SU-DHL-6 (cell line): ENCODE results near the gene PRR23E.

Experiments used
- H2AFZ ChIP-seq: fragments of 200-600 bp; sonication (generic); 2 replicates; pipeline ENCODE4 v1.6.1; 2014; ENCODE audit warnings: low read depth, mild to moderate bottlenecking, moderate library complexity, mixed read lengths, antibody characterized with exemption, low read length; ENCODE audit not compliant: severe bottlenecking
- H3F3A ChIP-seq: fragments of 200-600 bp; shearing (Covaris generic); 2 replicates; pipeline ENCODE4 v1.6.0; 2016; ENCODE audit warnings: antibody characterized with exemption, mild to moderate bottlenecking; ENCODE audit not compliant: insufficient read depth
- H3K27ac ChIP-seq: fragments of 200-600 bp; sonication (generic); 2 replicates; pipeline ENCODE4 v1.5.1; 2016; ENCODE audit warnings: low read depth, mild to moderate bottlenecking, low read length, moderate library complexity, mixed read lengths
- H3K27me3 ChIP-seq: fragments of 200-600 bp; sonication (generic), shearing (Covaris generic); 2 replicates; pipeline ENCODE4 v1.6.0; 2014; ENCODE audit warnings: mild to moderate bottlenecking, low read length
- H3K36me3 ChIP-seq: fragments of 200-600 bp; sonication (generic); 2 replicates; pipeline ENCODE4 v1.6.1; 2014; ENCODE audit warnings: mild to moderate bottlenecking, low read length, mixed read lengths
- H3K4me2 ChIP-seq: fragments of 300-600, 200-600 bp; shearing (Covaris generic), sonication (generic); 2 replicates; pipeline ENCODE4 v1.6.0; 2014; ENCODE audit warnings: low read length, low read depth, mild to moderate bottlenecking; ENCODE audit not compliant: poor library complexity, severe bottlenecking
- H3K4me3 ChIP-seq: fragments of 200-600 bp; sonication (generic); 2 replicates; pipeline ENCODE4 v1.5.1; 2014; ENCODE audit warnings: antibody characterized with exemption, low read length, mild to moderate bottlenecking, mixed read lengths; ENCODE audit not compliant: insufficient read depth, poor library complexity, severe bottlenecking
- H3K79me2 ChIP-seq: fragments of 200-600 bp; sonication (generic); 2 replicates; pipeline ENCODE4 v1.6.1; 2014; ENCODE audit warnings: mild to moderate bottlenecking, low read length, moderate library complexity; ENCODE audit not compliant: insufficient read depth
- H3K9ac ChIP-seq: fragments of 200-600 bp; sonication (generic); 2 replicates; pipeline ENCODE4 v1.7.0; 2014; ENCODE audit warnings: mild to moderate bottlenecking, low read length
- H3K9me2 ChIP-seq: fragments of 200-600 bp; sonication (generic); replicated peaks from 2 replicates; pipeline ENCODE4 v1.6.1; 2014; ENCODE audit warnings: low read length; ENCODE audit not compliant: insufficient read depth
- H3K9me3 ChIP-seq: fragments of 200-600 bp; sonication (generic); 2 replicates; pipeline ENCODE4 v1.6.1; 2014; ENCODE audit warnings: low read length, mixed read lengths; ENCODE audit not compliant: insufficient read depth
- H4K20me1 ChIP-seq: fragments of 200-600 bp; sonication (generic); 2 replicates; pipeline ENCODE4 v1.6.1; 2014; ENCODE audit warnings: low read depth, mild to moderate bottlenecking, antibody characterized with exemption, low read length, moderate library complexity, mixed read lengths
- EZH2phosphoT487 ChIP-seq: fragments of 200-600 bp; sonication (generic), shearing (Covaris generic); conservative IDR thresholded peaks from 2 replicates; pipeline ENCODE4 v1.6.1; 2018; ENCODE audit warnings: mild to moderate bottlenecking, antibody characterized with exemption, low read length, moderate library complexity, mixed read lengths
- TF ChIP-seq, protein P1 (sequence below): fragments of 200-600 bp; sonication (generic); IDR thresholded peaks from one replicate; pipeline ENCODE4 v1.5.1; 2017; ENCODE audit warnings: antibody characterized with exemption, mild to moderate bottlenecking, low read length, moderate library complexity; ENCODE audit not compliant: insufficient read depth, poor library complexity, severe bottlenecking

The PRR23E gene

DNA sequence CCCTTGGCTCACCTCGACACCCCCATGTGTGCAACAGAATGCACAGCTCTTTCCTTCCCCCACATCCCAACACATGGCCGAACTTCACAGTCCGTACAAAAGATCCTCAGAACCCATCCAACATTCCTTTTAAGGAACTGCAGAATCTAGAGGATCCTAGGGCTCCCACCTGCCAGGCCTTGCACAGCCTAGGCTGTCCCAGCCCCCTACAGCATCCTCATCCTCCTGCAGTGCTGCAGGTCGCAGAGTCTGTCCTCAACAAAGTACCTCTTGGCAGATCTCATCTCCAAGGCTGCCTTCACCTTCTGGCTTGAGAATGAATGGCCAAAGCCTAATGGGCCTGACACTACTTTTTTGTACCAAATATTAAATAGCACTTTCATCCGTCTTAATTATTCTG, 19.8 kb downstream of the PRR23E start:
- no peaks in the 10 kb centered on the region for H3K9me3 ChIP-seq
- H3F3A ChIP-seq, result no peaks in the 10 kb centered on the region
- H3K4me2 ChIP-seq, result no peak overlapping the region
- H3K36me3 ChIP-seq, result no peaks in the 10 kb centered on the region
- H3K79me2 ChIP-seq, result no peaks in the 10 kb centered on the region
- TF ChIP-seq EZH2phosphoT487, result no peak
- TF ChIP-seq, protein P1, sequence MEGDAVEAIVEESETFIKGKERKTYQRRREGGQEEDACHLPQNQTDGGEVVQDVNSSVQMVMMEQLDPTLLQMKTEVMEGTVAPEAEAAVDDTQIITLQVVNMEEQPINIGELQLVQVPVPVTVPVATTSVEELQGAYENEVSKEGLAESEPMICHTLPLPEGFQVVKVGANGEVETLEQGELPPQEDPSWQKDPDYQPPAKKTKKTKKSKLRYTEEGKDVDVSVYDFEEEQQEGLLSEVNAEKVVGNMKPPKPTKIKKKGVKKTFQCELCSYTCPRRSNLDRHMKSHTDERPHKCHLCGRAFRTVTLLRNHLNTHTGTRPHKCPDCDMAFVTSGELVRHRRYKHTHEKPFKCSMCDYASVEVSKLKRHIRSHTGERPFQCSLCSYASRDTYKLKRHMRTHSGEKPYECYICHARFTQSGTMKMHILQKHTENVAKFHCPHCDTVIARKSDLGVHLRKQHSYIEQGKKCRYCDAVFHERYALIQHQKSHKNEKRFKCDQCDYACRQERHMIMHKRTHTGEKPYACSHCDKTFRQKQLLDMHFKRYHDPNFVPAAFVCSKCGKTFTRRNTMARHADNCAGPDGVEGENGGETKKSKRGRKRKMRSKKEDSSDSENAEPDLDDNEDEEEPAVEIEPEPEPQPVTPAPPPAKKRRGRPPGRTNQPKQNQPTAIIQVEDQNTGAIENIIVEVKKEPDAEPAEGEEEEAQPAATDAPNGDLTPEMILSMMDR, result no peak
- no peak overlapping the region for H3K4me3 ChIP-seq
- no peaks in the 10 kb centered on the region for H4K20me1 ChIP-seq
- no peak overlapping the region for H2AFZ ChIP-seq
- H3K27ac ChIP-seq, result no peak overlapping the region
- no peaks in the 10 kb centered on the region for H3K27me3 ChIP-seq
- H3K9me2 ChIP-seq, result no peaks in the 10 kb centered on the region
- H3K9ac ChIP-seq, result no peak overlapping the region

DNA sequence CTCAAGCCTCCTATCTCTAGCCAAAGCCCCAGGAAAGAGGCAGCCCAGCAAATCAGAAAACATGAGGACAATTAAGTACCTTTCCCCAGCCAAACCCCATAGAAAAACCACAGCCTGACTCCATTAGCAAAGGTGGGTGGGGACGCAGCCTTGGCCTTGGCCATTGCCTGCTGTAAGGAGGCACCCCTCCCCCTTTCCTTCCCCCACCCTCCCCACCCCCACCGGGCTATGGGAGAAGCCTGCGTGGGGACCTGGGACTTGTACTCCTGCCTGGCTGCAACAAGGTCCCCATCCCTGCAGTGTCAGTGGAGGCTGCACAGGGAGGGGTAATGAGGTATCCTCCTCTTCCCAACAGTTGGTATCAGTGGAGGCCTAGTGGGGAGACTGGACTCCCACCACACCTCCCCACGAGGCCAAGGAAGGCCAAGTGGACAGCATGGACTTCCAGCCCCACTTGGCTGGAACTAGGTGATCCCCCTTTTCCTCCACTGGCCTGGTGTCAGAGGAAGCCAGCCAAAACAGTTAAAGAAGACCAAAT, 20.5 kb downstream of the PRR23E start:
- TF ChIP-seq, protein P1, result no peak
- TF ChIP-seq EZH2phosphoT487, result no peak
- Histone ChIP-seq H3K9me3 (no peaks in the 10 kb centered on the region), H3K9me2 (no peaks in the 10 kb centered on the region), H3F3A (no peaks in the 10 kb centered on the region), H3K9ac (no peak overlapping the region), H2AFZ (no peak overlapping the region), H3K27me3 (no peaks in the 10 kb centered on the region), H3K4me3 (no peak overlapping the region), H3K4me2 (no peak overlapping the region), H3K36me3 (no peaks in the 10 kb centered on the region), H3K79me2 (no peaks in the 10 kb centered on the region), H3K27ac (no peak overlapping the region), H4K20me1 (no peaks in the 10 kb centered on the region)

DNA sequence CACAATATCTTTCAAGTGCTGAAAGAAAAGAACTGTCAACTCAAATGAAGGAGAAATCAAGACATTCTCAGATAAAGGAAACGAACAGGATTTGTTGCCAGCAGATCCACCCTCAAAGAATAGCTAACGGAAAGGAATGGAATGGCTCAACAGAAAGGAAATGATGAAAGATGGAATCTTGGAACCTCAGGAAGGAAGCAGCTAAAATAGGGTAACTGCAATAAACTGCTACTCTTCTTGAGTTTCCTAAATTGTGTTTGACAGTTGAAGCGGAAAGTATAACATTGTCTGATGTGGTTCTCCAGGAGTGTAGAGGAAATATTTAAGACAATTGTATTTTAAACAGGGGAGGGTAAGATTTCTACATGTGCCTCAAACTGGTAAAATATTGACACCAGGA, 22.0 kb downstream of the PRR23E start:
- Histone ChIP-seq H3K27ac (no peak overlapping the region), H3K9me2 (no peaks in the 10 kb centered on the region), H3K79me2 (no peaks in the 10 kb centered on the region), H3K4me3 (no peak overlapping the region), H3K36me3 (no peaks in the 10 kb centered on the region), H2AFZ (no peak overlapping the region), H3K9ac (no peak overlapping the region), H3F3A (no peaks in the 10 kb centered on the region), H3K27me3 (no peaks in the 10 kb centered on the region), H3K9me3 (no peaks in the 10 kb centered on the region), H4K20me1 (no peaks in the 10 kb centered on the region), H3K4me2 (no peak overlapping the region)
- no peak for TF ChIP-seq EZH2phosphoT487
- TF ChIP-seq, protein P1, result no peak
